ENCODE results near the gene CDK5.

The CDK5 gene

DNA sequence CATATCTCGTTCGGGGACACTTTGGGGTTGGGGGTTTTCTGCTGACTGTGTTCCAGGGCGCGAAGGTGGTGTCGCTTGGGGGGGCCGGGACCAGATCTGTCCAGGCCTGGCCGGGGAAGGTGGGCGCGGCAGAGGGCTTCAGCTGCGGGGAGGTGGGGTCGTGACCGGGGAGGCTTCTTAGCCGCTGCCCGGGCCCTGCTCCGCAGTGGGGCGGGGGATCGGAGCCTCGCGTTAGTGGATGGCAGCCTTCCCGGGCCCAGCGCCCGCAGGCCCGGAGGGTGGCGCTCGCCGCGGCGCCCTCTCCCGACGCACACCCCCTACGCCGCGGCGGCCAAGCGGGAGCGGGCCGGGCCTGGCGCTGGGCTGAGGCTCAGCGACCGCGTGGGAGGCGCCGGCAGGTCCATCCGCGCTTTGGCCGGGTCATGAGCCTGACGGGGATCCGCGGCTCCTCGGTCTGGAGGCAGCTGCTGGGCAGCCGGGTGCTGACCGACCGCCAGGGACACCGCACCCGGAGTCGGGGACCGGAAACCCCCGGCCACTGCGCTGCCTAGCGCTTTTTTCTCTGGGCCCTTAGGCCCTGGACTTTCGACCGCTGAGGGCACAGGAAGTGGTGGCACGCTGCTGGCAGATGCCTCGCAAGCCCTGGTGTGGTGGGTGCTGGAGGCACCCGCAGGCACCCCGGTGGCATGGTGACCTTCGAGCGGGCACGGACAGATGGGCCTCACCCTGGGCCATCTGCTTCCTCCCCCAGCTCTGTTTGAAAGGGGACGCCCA is 29.7 kb upstream of the CDK5 start:
- peak in 1 of 3 donors; percentile 30 for DNase-seq (ENCODE audit: low read depth in 2 of 3, low spot score in 1 of 3)

DNA sequence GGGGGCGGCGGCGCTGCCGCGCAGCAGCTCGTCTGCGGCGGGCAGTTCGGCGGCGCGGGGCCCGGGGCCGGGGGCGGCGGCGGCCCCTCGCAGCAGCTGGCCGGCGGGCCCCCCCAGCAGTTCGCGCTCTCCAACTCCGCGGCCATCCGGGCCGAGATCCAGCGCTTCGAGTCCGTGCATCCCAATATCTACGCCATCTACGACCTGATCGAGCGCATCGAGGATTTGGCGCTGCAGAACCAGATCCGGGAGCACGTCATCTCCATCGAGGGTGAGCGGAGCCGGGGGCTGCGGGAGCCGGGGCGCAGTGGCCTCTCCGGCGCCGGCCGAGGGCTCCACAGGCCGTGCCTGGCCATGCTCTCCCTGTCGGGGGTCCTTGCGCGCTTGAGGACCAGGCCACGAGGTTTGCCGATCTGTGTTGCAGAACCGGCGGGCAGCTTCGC is 29.1 kb upstream of the CDK5 start:
- DNase-seq (ENCODE audit: low read depth in 2 of 3, low spot score in 1 of 3), result no peak

DNA sequence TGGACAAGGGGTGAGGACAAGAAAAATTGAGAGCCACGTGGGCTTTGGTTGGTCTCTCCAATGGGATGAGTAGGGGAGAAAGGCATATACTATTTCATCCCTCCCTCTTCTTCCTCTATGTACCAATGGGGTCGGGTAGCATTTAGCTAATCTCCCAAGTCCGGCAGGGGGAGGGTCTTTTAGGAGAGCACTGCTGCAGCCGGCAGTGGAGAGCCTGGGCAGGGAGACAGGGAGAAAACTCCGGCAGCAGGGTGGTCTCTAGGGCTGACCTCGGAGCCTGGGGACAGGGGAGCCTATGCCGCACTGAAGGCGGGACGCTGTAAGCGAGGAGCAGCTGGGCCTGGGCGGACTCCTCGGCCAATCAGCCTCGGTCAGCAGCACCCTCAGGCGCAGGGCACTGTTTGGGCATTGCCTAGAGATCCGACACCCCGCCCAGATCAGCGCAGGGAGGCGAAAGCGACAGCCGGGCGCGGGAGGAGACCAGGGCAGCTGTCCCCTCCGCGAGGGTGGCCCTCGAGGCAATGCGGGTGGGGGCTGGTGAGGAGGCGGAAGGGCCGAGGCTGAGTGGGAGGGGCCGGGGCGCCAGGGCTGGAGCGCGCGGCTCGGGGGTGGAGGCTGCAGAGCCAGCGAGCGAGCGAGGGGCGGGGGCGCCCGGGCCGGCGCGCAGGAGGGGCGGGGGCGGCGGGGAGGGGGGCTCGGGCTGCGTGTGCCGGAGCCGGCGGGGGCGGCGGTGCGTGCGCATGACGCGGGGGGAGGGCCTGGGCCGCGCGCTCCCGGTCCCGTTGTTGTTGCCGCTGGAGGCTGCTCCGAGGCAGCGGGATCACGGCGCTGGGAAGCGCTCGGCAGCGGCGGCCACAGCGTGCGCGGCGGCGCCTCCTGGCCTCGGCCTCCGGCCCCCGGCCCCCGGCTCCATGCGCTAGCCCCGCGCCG is 28.3 kb upstream of the CDK5 start, which contains the start of gene AGAP3:
Gene AGAP3, plus strand, starts transcription at position 785 of the 930 bp plus-strand sequence. CDS start 267 bp downstream, outside the sequence.
- peak in 2 of 3 donors; percentile 26 to 45 for DNase-seq (ENCODE audit: low read depth in 2 of 3, low spot score in 1 of 3)

DNA sequence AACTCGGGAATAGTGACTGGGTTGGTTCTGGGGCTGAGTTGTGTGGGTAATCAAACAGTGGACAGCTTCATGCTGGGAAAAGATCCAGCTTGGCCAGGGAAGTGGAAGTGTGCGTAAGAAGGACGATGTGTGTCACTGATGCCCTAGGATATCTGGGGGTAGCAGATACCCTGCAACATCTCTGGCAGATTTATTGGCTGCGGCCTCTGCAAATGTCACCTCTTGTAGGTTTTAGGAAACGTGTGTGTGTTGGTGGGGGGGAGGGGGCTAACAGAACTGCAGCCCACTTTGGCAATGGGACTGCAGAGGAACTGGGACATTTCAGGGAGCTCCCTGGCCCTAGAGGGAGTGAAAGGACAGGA is 27.6 kb upstream of the CDK5 start:
- DNase-seq (ENCODE audit: low read depth in 2 of 3, low spot score in 1 of 3), result no peak

DNA sequence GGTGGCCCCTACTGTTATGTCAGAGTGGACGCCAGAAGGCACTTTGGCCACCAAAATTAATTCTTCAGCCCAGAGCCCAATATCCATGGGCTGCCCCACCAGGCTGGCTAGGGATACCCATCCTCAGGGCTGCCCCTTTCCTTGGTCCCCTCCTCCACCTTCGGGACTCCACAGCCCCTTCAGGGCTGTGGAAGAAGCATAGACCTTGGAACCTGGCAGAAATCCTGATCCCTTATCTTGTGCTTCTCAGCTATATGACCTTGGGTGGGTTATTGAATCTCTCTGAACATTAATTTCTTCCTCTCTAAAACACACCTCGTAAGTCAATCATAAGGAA is 26.1 kb upstream of the CDK5 start:
- DNase-seq (ENCODE audit: low read depth in 2 of 3, low spot score in 1 of 3), result no peak

DNA sequence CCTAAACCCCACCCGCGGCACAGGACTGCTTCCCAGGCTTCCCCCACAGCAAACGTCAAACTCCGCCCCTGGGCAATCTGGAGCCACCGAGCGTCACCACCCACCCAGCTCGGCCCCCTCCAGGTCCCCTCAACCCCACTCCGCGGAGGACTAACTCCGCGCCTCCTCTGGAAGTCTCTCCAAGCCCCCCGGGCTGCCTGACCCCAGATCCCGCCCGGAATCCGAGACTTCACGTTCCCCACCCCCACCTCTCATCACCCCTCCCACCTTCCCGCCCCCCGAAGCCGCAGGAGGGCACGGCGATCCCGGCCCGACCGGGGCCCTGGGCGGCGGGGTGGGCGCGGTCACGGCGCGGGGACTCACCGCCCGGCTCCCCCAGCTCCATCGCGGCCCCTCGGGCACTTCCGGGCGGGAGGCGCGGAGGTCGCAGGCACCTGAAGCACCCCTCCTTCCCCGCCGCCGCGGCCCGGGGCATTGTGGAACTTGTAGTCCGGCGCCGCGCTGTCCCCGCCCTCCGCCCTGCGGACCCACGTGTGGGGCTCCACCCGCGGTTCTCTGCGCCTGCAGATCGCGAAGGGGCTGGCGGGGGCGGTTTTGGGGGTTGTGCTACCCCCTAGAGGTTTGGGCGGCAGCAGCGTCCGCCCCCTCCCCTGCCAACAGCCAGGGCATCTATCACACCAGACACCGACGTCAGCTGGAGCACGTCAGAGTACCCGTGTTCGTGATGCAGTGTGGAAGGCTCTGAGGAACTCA is 25.6 kb upstream of the CDK5 start, which contains the start of gene TMUB1:
Gene TMUB1, minus strand, starts transcription at position 423 of the 753 bp plus-strand sequence. CDS start 930 bp downstream, outside the sequence.
- DNase-seq (ENCODE audit: low read depth in 2 of 3, low spot score in 1 of 3), result peak; percentile 60 to 78 (median 64)

DNA sequence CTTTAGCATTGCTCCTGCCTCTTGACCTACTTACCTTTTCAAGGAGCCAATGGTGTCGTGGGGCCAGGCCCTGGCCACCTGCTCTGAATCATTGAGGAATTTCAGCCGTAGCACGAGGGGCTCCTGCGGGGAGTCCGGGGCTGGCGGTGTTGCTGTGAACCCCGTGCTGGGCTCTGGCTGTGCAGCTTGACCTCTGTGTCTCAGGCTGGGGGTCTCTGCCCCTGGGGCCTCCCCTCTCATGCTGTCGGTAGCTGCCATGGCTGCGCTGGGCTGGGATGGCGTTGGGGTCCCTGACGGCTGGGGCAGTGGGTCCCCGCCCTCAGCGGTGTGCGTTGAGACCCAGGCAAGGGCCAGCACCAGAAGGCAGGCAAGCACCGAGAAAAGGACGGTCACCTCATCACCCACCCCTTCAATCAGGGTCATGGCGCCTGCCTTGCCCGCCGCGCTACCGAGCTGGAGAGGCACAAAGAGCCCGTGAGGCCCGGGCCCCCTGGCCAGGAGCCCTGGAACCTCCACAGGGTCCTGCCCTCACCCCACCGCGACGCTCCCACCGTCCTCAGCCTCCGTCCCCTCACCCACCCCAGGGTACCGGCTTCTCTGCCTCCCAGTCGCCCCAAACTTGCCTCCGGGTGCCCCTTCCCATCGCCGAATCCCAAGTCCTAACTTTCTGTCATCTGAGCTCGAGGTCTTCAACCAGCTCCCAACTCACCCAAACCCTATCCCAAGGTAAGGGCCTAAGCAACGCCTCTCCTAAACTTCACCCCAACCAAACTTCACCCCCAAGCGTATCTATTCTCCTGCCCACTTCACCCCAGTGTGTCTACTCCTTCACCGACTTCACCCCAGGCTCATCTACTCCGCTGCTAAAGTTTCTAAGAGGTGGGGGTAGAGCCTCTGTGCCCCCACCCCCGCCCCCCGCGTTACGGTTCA is 24.7 kb upstream of the CDK5 start:
- no peak for DNase-seq (ENCODE audit: low read depth in 2 of 3, low spot score in 1 of 3)

DNA sequence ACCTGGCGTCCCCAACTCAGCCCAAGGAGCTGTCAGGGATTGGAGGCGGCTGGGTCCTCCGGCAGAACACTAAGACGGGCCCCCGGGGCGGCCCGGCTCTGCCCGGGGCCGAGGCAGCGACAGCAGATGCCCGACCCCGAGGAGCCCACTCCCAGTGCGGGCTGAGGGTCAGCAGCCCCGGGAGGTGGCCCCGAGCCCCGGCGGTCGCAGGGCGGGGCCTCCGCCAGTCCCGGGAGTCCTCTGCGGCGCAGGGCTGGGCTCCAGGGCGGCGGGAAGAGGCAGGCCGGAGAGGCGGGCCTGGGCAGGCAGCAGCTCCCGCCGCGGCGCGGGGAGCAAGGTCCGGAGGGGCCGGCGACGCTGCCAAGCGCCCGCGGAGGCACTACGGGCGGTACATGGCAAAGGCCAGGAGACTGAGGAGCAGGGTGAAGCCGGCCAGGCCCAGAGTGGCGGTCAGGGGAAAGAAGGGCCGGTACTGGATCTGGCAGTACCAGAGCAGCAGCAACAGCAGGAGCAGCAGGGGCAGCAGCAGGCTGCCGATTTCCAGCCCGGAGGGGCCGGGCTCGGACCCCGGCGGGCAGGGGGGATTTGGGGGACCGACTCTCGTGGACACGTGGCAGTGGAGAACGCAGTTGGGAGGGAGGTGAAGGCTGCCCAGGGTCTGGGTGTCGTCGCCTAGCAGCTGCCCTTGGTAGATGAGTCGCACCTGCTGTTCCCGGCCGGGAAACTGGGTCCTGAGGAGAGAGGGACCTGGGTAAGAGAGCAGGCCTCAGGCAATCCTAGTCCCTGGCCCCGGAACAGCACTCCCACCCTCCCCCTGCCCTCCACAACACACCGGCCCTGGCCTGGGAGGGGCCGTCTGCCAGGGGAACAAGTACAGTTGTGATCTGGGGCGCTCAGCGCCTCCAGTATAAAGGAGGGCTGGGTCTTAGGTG is 23.7 kb upstream of the CDK5 start:
- DNase-seq (ENCODE audit: low read depth in 2 of 3, low spot score in 1 of 3), result no peak

DNA sequence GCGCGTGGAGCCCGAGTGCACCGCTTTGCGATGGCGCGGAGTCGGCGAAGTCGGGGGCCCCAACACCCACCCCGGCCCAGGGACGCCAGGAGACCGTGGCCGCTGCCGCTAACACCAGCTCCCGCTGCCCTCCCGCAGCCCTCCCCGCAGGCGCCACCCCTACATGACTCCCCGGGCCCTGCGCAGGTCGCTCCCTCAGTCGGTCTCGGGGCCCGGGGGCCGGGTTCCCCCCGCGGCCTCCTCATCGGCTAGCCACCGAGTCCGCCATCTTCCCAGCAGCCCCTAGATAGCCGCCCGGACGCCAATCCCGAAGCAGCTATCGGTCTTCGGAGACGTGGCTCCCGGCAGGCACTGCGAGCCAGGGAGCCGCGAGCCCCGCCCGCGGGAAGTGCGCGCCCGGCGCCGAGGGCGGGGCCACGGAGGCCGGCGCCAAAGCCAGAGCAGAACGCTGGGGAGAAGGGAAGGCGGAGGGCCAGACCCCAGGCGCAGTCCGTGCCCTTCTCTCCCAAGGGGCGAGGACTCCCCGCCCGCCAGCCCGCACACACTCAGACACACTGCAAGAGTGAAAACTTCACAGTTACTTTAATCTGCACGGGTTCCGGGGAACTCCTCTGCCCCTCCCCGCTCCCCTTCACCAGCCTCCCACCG is 22.9 kb upstream of the CDK5 start, which contains the start of gene FASTK:
Gene FASTK, minus strand, starts transcription at position 288 of the 648 bp plus-strand sequence. Its CDS starts 43 bp downstream, at position 245.
- peak; percentile 74 to 84 (median 81) for DNase-seq (ENCODE audit: low read depth in 2 of 3, low spot score in 1 of 3)

DNA sequence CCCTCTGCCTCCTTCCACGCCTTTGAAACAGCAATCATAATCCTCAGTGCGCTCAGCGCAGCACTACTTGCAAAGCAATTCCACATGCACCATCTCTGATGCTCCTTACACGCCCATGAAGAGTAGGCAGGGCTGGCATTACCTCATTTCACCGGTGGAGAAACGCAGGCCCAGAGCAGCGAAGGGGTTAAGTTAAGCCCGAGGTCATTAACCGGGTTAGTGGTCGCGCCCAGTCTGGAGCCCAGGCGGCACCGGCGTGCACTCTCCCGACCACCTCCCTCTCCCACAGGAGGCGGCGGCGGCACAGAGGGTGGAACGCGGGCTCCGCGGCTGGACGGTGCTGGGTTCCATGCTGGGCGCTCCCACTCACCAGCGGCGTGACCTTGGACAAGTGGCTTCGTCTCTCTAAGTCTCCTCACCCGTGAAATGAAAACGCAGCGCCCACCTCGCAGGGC is 22.4 kb upstream of the CDK5 start:
- DNase-seq (ENCODE audit: low read depth in 2 of 3, low spot score in 1 of 3), result no peak

DNA sequence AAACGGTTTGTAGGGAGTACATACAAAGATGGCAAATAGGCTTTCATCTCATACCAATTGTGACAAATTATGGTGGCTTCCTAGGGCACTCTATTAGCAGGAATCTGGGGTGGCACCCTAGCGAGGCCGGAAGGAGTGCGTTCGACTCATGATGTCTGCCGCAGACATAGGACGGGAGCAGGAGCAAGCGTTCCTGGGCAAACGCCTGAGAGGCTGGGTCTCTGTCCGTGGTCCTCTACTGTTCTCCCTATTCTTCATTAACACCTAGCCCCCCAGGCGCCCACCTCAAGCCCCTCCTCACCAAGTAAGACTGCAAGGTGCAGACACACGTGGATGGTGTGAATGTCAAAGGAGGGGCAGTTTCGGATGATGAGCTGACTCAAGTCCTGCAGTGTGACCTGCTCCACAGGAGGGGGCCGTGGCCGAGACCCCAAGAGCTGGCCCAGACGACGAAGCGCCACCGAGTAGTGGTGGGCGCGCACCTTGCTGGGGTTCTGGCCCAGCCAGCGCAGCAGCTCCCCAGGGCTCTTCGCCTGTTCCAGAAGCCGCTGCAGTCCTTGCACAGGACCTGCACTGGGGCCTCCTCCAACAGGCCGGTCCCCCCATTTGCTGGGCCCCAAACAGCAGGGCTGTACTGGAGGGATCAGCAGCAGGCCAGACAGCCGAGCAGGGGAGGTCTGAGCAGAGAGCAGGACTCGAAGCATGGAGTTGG is 21.7 kb upstream of the CDK5 start:
- no peak for DNase-seq (ENCODE audit: low read depth in 2 of 3, low spot score in 1 of 3)

DNA sequence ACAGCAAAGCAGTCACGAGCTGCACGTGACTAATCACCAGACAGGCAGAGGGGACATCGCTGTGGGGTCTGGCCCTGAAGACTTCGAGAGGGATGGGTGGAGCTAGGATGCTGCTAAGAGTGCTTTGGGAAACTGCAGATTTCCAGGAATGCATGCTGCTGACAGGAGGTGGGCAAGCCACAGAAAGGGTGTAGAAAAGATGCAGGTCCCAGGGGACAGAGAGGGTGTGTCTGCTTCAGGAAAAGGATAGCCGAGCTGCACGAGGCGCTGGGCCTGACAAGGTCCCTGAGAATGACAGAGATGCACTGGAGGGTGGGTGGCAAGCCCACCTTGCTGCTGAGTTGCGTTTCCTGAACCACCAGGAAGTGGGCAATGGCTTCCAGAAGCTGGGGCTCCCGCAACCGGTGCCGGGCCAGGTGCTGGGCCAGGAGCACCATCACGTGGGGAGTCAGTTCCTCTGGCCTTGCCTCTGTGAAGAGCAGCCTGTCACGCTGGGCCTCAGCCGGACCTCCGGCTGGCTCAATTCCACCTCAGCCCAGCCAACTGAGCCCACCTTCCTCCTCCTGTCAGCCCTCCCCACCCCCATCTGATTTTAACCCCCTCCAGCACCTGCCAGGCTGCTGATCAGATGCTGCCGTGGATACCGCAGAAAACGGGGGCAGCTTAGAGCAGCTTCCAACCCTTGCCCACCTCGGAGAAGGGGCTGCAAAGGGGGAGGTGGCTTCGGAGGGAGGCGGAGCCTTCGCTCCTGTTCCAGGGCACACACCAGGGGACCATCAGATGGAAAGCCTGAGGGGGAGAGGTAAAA is 20.7 kb upstream of the CDK5 start:
- no peak for DNase-seq (ENCODE audit: low read depth in 2 of 3, low spot score in 1 of 3)

DNA sequence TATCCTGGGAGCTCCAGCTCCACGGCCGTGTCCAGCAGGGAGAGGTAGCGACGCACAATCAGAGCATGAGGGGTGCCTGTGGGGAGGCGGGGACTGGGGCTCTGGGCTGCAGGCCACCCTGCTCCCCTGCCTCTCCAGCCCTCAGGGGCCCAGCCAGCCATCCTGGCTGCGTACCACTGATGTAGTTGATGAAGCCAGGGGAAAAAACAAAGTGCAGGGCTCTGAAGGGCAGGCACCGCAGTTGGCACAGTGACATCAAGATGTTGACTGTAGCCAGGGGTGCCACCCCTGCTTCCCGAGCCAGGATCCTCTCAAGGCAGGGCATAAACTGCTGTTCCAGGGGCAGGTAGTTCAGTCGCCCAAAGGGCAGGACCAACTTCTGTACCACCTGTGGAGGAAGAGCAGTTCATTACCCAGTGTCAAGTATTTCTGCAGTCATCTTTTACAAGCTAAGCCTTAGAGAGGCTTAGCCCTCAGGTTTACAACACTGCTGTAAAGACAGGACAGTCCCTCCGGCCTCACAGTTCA is 20.1 kb upstream of the CDK5 start:
- no peak for DNase-seq (ENCODE audit: low read depth in 2 of 3, low spot score in 1 of 3)

DNA sequence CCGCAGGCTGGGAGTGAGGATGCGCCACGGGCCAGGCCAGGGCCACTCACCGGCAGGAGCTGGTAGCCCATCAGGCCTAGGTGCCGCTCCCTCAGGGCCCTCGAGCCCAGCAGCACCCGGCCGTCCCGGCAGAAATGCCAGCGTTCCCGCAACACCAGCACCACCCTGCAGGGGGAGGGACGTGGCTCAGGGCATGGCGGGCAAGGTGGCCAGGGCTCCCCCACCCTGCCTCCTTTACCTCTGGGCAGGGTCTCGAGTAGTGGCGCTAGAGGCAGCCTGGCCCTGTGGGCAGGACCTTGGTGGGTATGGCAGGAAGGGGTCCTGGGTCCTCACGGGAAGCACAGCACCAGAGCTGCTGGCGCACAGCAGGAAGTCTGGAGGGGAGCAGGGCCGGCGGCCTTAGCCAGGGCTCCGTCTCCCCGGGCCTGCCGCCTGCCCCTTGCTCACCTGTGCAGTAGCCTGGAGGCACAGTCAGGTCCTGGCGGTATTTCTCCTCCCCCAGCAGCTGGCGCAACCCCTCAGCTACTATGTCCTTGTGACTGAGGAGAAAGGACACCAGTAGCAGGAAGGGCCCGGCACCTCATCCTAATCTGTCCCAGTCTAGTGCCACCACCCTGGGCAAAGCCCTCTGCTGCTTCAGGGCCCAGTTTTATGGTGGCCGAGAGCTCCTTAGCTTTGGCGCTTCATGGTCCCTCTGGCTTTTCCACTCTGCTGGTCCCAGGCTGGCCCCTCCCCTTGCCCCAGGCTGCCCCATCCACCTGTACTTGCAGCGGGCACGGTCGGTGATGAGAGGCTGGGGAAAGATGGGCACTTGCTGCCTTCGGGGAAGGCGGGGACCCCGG is 19.4 kb upstream of the CDK5 start:
- no peak for DNase-seq (ENCODE audit: low read depth in 2 of 3, low spot score in 1 of 3)

DNA sequence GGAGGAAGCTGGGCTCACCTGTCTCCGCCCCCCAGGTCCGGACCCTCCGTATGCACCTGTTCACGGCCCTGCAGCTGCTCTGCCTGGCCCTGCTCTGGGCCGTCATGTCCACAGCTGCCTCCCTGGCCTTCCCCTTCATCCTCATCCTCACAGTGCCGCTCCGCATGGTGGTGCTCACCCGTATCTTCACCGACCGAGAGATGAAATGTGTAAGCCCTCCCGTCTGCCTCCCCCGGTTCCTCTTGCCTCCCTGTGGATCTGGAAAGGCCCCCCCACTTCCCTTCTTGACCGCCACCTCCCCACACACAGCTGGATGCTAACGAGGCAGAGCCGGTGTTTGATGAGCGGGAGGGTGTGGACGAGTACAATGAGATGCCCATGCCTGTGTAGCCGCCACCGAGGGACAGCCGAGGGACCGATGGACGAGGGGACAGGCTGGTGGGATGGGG is 18.3 kb upstream of the CDK5 start:
- DNase-seq (ENCODE audit: low read depth in 2 of 3, low spot score in 1 of 3), result no peak

DNA sequence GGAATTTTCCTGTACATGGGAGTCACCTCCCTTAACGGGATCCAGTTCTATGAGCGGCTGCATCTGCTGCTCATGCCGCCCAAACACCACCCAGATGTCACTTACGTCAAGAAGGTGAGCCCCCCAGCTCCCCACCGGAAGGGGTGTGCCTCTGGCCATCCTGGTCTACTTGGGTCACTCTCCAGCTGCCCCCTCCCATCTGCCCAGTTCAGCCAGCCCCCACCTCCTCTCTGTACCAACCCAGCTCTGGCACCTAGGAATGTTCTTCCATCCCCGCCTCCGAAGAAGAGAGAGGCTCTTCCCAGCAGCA is 17.9 kb upstream of the CDK5 start:
- DNase-seq (ENCODE audit: low read depth in 2 of 3, low spot score in 1 of 3), result no peak
